HepG2 (cell line): Measurements from ENCODE around the gene SPTB.

ENCODE experiments used
- BHLHE40 ChIP-seq: IDR thresholded peaks from 2 replicates; pipeline ENCODE4 v1.6.1; 2011; ENCODE audit warnings: low read length, improper control_type of control experiment
- FOXK2 ChIP-seq: fragments of 450-650 bp; IDR thresholded peaks from 2 replicates; pipeline ENCODE4 v1.6.1; 2016
- HDAC2 ChIP-seq: sonication (generic); formaldehyde crosslinking; IDR thresholded peaks from 2 replicates; pipeline ENCODE4 v1.4.0; 2020; ENCODE audit warnings: missing genetic modification reagents
- MED13 ChIP-seq: sonication (generic); formaldehyde crosslinking; IDR thresholded peaks from 2 replicates; pipeline ENCODE4 v1.5.0; 2020; ENCODE audit warnings: missing genetic modification reagents
- RBFOX2 ChIP-seq: fragments of 200-400 bp; formaldehyde crosslinking; IDR thresholded peaks from 2 replicates; pipeline ENCODE4 v1.6.1; 2017; ENCODE audit warnings: low read depth, mild to moderate bottlenecking, low read length
- REPIN1 ChIP-seq: sonication (generic); formaldehyde crosslinking; IDR thresholded peaks from 2 replicates; pipeline ENCODE4 v1.8.0; 2022; ENCODE audit warnings: missing genetic modification reagents, low read depth, mild to moderate bottlenecking, borderline replicate concordance
- RFX3 ChIP-seq: IDR thresholded peaks from 2 replicates; pipeline ENCODE4 v1.6.1; 2016; ENCODE audit warnings: missing biosample characterization, missing genetic modification reagents
- TF ChIP-seq, protein P1 (sequence below): IDR thresholded peaks from 2 replicates; pipeline ENCODE4 v1.6.1; 2012; ENCODE audit warnings: low read length, improper control_type of control experiment
- TF ChIP-seq, protein P2 (sequence below): sonication (generic); formaldehyde crosslinking; IDR thresholded peaks from 2 replicates; pipeline ENCODE4 v1.4.0; 2020; ENCODE audit warnings: missing genetic modification reagents
- TF ChIP-seq, protein P3 (sequence below): sonication (generic); formaldehyde crosslinking; IDR thresholded peaks from 2 replicates; pipeline ENCODE4 v1.5.0; 2020; ENCODE audit warnings: mild to moderate bottlenecking, missing genetic modification reagents, moderate library complexity

DNA sequence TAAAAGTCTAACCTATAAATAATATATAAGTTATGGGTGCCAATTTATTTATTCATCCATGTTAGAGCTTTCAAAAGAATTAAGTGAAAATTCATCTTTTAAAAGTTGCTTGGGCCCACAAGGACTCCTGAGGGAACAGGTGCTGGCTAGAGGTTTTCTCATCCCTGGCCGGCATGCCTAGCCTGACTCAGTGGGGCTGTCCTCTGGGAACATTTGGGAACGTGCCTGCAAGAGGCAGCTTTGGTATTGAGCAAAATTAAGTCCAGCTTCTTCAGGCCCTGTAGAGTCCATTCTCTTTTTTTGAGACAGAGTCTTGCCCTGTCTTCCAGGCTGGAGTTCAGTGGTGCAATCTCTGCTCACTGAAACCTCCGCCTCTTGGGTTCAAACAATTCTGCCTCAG lies 44.7 kb downstream of the SPTB start:
- no peak for TF ChIP-seq FOXK2
- TF ChIP-seq BHLHE40: no peak
- TF ChIP-seq, protein P1, sequence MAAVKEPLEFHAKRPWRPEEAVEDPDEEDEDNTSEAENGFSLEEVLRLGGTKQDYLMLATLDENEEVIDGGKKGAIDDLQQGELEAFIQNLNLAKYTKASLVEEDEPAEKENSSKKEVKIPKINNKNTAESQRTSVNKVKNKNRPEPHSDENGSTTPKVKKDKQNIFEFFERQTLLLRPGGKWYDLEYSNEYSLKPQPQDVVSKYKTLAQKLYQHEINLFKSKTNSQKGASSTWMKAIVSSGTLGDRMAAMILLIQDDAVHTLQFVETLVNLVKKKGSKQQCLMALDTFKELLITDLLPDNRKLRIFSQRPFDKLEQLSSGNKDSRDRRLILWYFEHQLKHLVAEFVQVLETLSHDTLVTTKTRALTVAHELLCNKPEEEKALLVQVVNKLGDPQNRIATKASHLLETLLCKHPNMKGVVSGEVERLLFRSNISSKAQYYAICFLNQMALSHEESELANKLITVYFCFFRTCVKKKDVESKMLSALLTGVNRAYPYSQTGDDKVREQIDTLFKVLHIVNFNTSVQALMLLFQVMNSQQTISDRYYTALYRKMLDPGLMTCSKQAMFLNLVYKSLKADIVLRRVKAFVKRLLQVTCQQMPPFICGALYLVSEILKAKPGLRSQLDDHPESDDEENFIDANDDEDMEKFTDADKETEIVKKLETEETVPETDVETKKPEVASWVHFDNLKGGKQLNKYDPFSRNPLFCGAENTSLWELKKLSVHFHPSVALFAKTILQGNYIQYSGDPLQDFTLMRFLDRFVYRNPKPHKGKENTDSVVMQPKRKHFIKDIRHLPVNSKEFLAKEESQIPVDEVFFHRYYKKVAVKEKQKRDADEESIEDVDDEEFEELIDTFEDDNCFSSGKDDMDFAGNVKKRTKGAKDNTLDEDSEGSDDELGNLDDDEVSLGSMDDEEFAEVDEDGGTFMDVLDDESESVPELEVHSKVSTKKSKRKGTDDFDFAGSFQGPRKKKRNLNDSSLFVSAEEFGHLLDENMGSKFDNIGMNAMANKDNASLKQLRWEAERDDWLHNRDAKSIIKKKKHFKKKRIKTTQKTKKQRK: no peak
- TF ChIP-seq, protein P2, sequence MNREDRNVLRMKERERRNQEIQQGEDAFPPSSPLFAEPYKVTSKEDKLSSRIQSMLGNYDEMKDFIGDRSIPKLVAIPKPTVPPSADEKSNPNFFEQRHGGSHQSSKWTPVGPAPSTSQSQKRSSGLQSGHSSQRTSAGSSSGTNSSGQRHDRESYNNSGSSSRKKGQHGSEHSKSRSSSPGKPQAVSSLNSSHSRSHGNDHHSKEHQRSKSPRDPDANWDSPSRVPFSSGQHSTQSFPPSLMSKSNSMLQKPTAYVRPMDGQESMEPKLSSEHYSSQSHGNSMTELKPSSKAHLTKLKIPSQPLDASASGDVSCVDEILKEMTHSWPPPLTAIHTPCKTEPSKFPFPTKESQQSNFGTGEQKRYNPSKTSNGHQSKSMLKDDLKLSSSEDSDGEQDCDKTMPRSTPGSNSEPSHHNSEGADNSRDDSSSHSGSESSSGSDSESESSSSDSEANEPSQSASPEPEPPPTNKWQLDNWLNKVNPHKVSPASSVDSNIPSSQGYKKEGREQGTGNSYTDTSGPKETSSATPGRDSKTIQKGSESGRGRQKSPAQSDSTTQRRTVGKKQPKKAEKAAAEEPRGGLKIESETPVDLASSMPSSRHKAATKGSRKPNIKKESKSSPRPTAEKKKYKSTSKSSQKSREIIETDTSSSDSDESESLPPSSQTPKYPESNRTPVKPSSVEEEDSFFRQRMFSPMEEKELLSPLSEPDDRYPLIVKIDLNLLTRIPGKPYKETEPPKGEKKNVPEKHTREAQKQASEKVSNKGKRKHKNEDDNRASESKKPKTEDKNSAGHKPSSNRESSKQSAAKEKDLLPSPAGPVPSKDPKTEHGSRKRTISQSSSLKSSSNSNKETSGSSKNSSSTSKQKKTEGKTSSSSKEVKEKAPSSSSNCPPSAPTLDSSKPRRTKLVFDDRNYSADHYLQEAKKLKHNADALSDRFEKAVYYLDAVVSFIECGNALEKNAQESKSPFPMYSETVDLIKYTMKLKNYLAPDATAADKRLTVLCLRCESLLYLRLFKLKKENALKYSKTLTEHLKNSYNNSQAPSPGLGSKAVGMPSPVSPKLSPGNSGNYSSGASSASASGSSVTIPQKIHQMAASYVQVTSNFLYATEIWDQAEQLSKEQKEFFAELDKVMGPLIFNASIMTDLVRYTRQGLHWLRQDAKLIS: no peak
- TF ChIP-seq REPIN1 (CRISPR knock-in tag): no peak
- TF ChIP-seq, protein P3, sequence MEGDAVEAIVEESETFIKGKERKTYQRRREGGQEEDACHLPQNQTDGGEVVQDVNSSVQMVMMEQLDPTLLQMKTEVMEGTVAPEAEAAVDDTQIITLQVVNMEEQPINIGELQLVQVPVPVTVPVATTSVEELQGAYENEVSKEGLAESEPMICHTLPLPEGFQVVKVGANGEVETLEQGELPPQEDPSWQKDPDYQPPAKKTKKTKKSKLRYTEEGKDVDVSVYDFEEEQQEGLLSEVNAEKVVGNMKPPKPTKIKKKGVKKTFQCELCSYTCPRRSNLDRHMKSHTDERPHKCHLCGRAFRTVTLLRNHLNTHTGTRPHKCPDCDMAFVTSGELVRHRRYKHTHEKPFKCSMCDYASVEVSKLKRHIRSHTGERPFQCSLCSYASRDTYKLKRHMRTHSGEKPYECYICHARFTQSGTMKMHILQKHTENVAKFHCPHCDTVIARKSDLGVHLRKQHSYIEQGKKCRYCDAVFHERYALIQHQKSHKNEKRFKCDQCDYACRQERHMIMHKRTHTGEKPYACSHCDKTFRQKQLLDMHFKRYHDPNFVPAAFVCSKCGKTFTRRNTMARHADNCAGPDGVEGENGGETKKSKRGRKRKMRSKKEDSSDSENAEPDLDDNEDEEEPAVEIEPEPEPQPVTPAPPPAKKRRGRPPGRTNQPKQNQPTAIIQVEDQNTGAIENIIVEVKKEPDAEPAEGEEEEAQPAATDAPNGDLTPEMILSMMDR (CRISPR knock-in tag): no peak
- no peak for TF ChIP-seq MED13 (CRISPR knock-in tag)
- TF ChIP-seq RBFOX2: no peak
- no peak for TF ChIP-seq RFX3 (CRISPR knock-in tag)
- TF ChIP-seq HDAC2: no peak
